WTC11 (cell line): ENCODE measurements around the gene NCKIPSD. TPM values are rescaled to one million over a fixed set of nuclear protein-coding genes. Genes with fewer than 3 reads are reported as not detected.

Source experiments
- ATAC-seq: fragments of 200-7000 bp; cut with Tn5 transposase; 2 replicates; pipeline ENCODE4 v1.10.0; 2021; ENCODE audit warnings: mild to moderate bottlenecking, moderate library complexity
- CTCF ChIA-PET: fragments of 300-600 bp; sonication (Branson Sonifier 250); formaldehyde crosslinking; loops from one replicate; lab custom pipeline; 2021; ENCODE audit warnings: antibody characterized with exemption; lab: Charles Lee
- POLR2A ChIA-PET: fragments of 350-600 bp; sonication (Branson Sonifier 250); formaldehyde crosslinking; loops from one replicate; lab custom pipeline; 2021; ENCODE audit warnings: antibody characterized with exemption; lab: Charles Lee
- DNase-seq: peaks from one replicate; pipeline ENCODE4 v3.0.0; 2021; ENCODE audit warnings: low spot score
- H3K27ac Mint-ChIP-seq: 2 replicates; pipeline ENCODE4 v1.8.0; 2021; ENCODE audit warnings: mixed read lengths
- H3K27me3 Mint-ChIP-seq: 2 replicates; pipeline ENCODE4 v1.8.0; 2021; ENCODE audit warnings: low read depth, mild to moderate bottlenecking, moderate library complexity, mixed read lengths
- H3K36me3 Mint-ChIP-seq: 2 replicates; pipeline ENCODE4 v1.8.0; 2021; ENCODE audit warnings: mixed read lengths
- H3K4me1 Mint-ChIP-seq: 2 replicates; pipeline ENCODE4 v1.8.0; 2022; ENCODE audit warnings: mixed read lengths
- H3K4me3 Mint-ChIP-seq: 2 replicates; pipeline ENCODE4 v1.8.0; 2021; ENCODE audit warnings: mild to moderate bottlenecking, moderate library complexity, mixed read lengths
- H3K9me3 Mint-ChIP-seq: 2 replicates; pipeline ENCODE4 v1.8.0; 2021; ENCODE audit warnings: mixed read lengths
- ARID4B ChIP-seq: sonication (generic); formaldehyde crosslinking; IDR thresholded peaks from 2 replicates; pipeline ENCODE4 v1.8.0; 2023; ENCODE audit warnings: missing genetic modification reagents, mild to moderate bottlenecking, borderline replicate concordance
- CTCF ChIP-seq: fragments of 200-600 bp; IDR thresholded peaks from 2 replicates; pipeline ENCODE4 v1.8.0; 2022; ENCODE audit warnings: antibody characterized with exemption
- E2F4 ChIP-seq: sonication (generic); formaldehyde crosslinking; IDR thresholded peaks from 2 replicates; pipeline ENCODE4 v1.8.1; 2022; ENCODE audit warnings: low read depth, mild to moderate bottlenecking, moderate library complexity, missing genetic modification reagents, borderline replicate concordance
- E2F5 ChIP-seq: sonication (generic); formaldehyde crosslinking; IDR thresholded peaks from 2 replicates; pipeline ENCODE4 v1.8.1; 2022; ENCODE audit warnings: mild to moderate bottlenecking, moderate library complexity, missing genetic modification reagents
- ELF4 ChIP-seq: sonication (generic); formaldehyde crosslinking; IDR thresholded peaks from 2 replicates; pipeline ENCODE4 v1.8.1; 2022; ENCODE audit warnings: low read depth, mild to moderate bottlenecking, moderate library complexity, missing genetic modification reagents
- ESRRA ChIP-seq: sonication (generic); formaldehyde crosslinking; IDR thresholded peaks from 2 replicates; pipeline ENCODE4 v1.8.1; 2022; ENCODE audit warnings: mild to moderate bottlenecking, missing genetic modification reagents, borderline replicate concordance
- GABPB1 ChIP-seq: sonication (generic); formaldehyde crosslinking; IDR thresholded peaks from 2 replicates; pipeline ENCODE4 v1.8.1; 2023; ENCODE audit warnings: mild to moderate bottlenecking, missing genetic modification reagents
- HMGA2 ChIP-seq: fragments of 250-450 bp; sonication (Bioruptor Pico); IDR thresholded peaks from 2 replicates; pipeline ENCODE4 v1.4.0; 2021; ENCODE audit warnings: mild to moderate bottlenecking, moderate library complexity
- HMGXB4 ChIP-seq: sonication (generic); formaldehyde crosslinking; IDR thresholded peaks from 2 replicates; pipeline ENCODE4 v1.8.1; 2023; ENCODE audit warnings: mild to moderate bottlenecking, moderate library complexity, missing genetic modification reagents
- KAT7 ChIP-seq: sonication (generic); formaldehyde crosslinking; IDR thresholded peaks from 2 replicates; pipeline ENCODE4 v1.8.1; 2023; ENCODE audit warnings: missing genetic modification reagents, mild to moderate bottlenecking, borderline replicate concordance
- NFE2L1 ChIP-seq: sonication (generic); formaldehyde crosslinking; IDR thresholded peaks from 2 replicates; pipeline ENCODE4 v1.8.1; 2023; ENCODE audit warnings: missing genetic modification reagents
- PREB ChIP-seq: sonication (generic); formaldehyde crosslinking; IDR thresholded peaks from 2 replicates; pipeline ENCODE4 v1.8.1; 2022; ENCODE audit warnings: mild to moderate bottlenecking, missing genetic modification reagents, moderate library complexity, borderline replicate concordance
- RELA ChIP-seq: sonication (generic); formaldehyde crosslinking; IDR thresholded peaks from 2 replicates; pipeline ENCODE4 v1.8.1; 2022; ENCODE audit warnings: missing genetic modification reagents, mild to moderate bottlenecking, borderline replicate concordance
- SMAD3 ChIP-seq: sonication (generic); formaldehyde crosslinking; IDR thresholded peaks from 2 replicates; pipeline ENCODE4 v1.8.0; 2022; ENCODE audit warnings: missing genetic modification reagents, mild to moderate bottlenecking, borderline replicate concordance
- TEAD1 ChIP-seq: sonication (generic); formaldehyde crosslinking; IDR thresholded peaks from 2 replicates; pipeline ENCODE4 v1.8.0; 2022; ENCODE audit warnings: mild to moderate bottlenecking, missing genetic modification reagents
- TP53 ChIP-seq: sonication (generic); formaldehyde crosslinking; IDR thresholded peaks from 2 replicates; pipeline ENCODE4 v1.8.1; 2023; ENCODE audit warnings: mild to moderate bottlenecking, missing genetic modification reagents
- USF2 ChIP-seq: sonication (generic); formaldehyde crosslinking; IDR thresholded peaks from 2 replicates; pipeline ENCODE4 v1.8.1; 2023; ENCODE audit warnings: mild to moderate bottlenecking, missing genetic modification reagents, moderate library complexity
- ZNF232 ChIP-seq: sonication (generic); formaldehyde crosslinking; IDR thresholded peaks from 2 replicates; pipeline ENCODE4 v1.8.0; 2022; ENCODE audit warnings: mild to moderate bottlenecking, missing genetic modification reagents
- ZNF263 ChIP-seq: sonication (generic); formaldehyde crosslinking; IDR thresholded peaks from 2 replicates; pipeline ENCODE4 v1.8.1; 2022; ENCODE audit warnings: low read depth, mild to moderate bottlenecking, moderate library complexity, missing genetic modification reagents
- ZNF317 ChIP-seq: sonication (generic); formaldehyde crosslinking; IDR thresholded peaks from 2 replicates; pipeline ENCODE4 v1.8.1; 2023; ENCODE audit warnings: low read depth, mild to moderate bottlenecking, moderate library complexity, missing genetic modification reagents, borderline replicate concordance
- ZNF671 ChIP-seq: fragments of 250-450 bp; sonication (Bioruptor Pico); IDR thresholded peaks from 2 replicates; pipeline ENCODE4 v1.8.0; 2021; ENCODE audit warnings: mild to moderate bottlenecking
- ZSCAN18 ChIP-seq: fragments of 250-450 bp; sonication (Bioruptor Pico); IDR thresholded peaks from 2 replicates; pipeline ENCODE4 v2.1.2; 2022; ENCODE audit warnings: mild to moderate bottlenecking, moderate library complexity
- total RNA-seq: library from RNA; stranded (reverse); gene quantifications from 3 replicates; pipeline ENCODE4 v1.2.3, GENCODE V29; 2021

NCKIPSD gene
- total RNA-seq, 1 experiment from 2014 or later: 40.1 TPM

GRCh38 chr3:48634661-48635221 lies 51.0 kb downstream of the NCKIPSD start:
- Mint-ChIP-seq H3K27ac (peak overlapping the region; percentile 36; the same call in 1 of the 2 replicates), H3K27me3 (no peaks in the 10 kb centered on the region), H3K36me3 (peaks cover 28% of the 10 kb centered on the region), H3K4me1 (peaks cover 32% of the 10 kb centered on the region), H3K9me3 (no peaks in the 10 kb centered on the region), H3K4me3 (peak overlapping the region; percentile 84)
- peak; percentile 29 for ATAC-seq
- CTCF ChIA-PET: interaction anchor here (0.8 to 3.6 kb wide), 36 partner anchors 10 to 440 kb away, joined by 3 to 51 read pairs (median 8); partner anchors contain the start of genes ATRIP, CCDC51, CELSR3 and COL7A1
- DNase-seq: peak; percentile 72
- POLR2A ChIA-PET: interaction anchor here (0.6 to 2.7 kb wide), 10 partner anchors 10 to 160 kb away, joined by 3 to 41 read pairs (median 5); partner anchors contain the start of genes CELSR3, IP6K2 and UQCRC1
- TF ChIP-seq ELF4 (CRISPR knock-in tag) (peak; percentile 49; the same call in 1 of the 2 replicates), KAT7 (CRISPR knock-in tag) (no peak), USF2 (CRISPR knock-in tag) (no peak; the same call in 1 of the 2 replicates), RELA (no peak; the same call in 1 of the 2 replicates), TP53 (peak; percentile 45; the same call in 1 of the 2 replicates), PREB (CRISPR knock-in tag) (no peak), ZNF232 (CRISPR knock-in tag) (no peak; the same call in 1 of the 2 replicates), ZNF671 (CRISPR knock-in tag) (no peak), CTCF (no peak), HMGXB4 (CRISPR knock-in tag) (no peak), GABPB1 (CRISPR knock-in tag) (no peak; the same call in 1 of the 2 replicates), TEAD1 (no peak), ZSCAN18 (CRISPR knock-in tag) (no peak), SMAD3 (no peak), HMGA2 (no peak), E2F5 (CRISPR knock-in tag) (no peak), E2F4 (CRISPR knock-in tag) (0 out of 2 replicates have a peak, but pooled peaks have one; percentile 10), ARID4B (CRISPR knock-in tag) (no peak), ZNF317 (no peak), ESRRA (CRISPR knock-in tag) (peak; percentile 80; the same call in 1 of the 2 replicates), ZNF263 (CRISPR knock-in tag) (no peak), NFE2L1 (CRISPR knock-in tag) (0 out of 2 replicates have a peak, but pooled peaks have one; percentile 29)
